Neural cell (in vitro differentiated cells): ENCODE results near the gene PCDH15.

Experiments used
- CTCF ChIP-seq: fragments of 450-650 bp; IDR thresholded peaks from 2 replicates; pipeline ENCODE4 v1.5.1; 2014; ENCODE audit warnings: antibody characterized with exemption, mild to moderate bottlenecking, moderate library complexity; ENCODE audit not compliant: poor library complexity, severe bottlenecking
- SMC3 ChIP-seq: fragments of 450-650 bp; conservative IDR thresholded peaks from 2 replicates; pipeline ENCODE4 v1.6.1; 2014; ENCODE audit warnings: antibody characterized with exemption, mild to moderate bottlenecking, moderate library complexity; ENCODE audit not compliant: poor library complexity

DNA sequence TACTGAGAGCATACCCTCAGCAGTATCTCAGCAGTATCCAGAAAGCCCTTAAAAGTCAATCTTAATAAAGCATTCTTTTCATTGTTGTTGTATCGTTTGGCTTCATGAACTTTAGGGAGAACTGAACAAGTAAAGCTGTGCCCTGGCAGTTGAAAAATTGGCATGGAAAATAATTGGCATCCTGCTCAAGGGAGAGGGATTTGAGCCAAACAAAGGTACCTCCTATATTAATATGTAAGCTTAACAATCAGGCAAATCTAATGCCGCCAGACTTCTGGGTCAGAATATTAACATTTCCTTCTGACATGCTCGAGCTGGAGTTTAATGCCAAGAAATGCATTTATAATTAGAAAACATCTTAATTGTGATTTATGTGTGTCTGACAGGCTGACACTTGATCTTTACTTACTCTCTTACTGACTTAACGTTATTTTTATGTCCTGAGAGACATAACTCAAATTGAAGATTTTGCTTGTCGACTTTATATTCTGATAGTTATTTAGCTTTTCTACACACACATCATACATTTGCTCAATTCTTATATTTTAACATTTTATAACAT is 42.1 kb upstream of the PCDH15 start:
- TF ChIP-seq CTCF = no peak
- no peak for TF ChIP-seq SMC3
